K562 (cell line): ENCODE measurements around the gene POLR2C. TPM values are rescaled to one million over a fixed set of nuclear protein-coding genes. Genes with fewer than 3 reads are reported as not detected.
A peak's percentile ranks its signal among the peaks of the same experiment; 100 is the strongest.

Source experiments
- BMI1 ChIP-seq: fragments of 150-350 bp; IDR thresholded peaks from 2 replicates; pipeline ENCODE4 v1.6.1; 2014; ENCODE audit warnings: low read length
- E2F5 ChIP-seq: sonication (generic); formaldehyde crosslinking; IDR thresholded peaks from 2 replicates; pipeline ENCODE4 v1.8.0; 2022; ENCODE audit warnings: mild to moderate bottlenecking, missing genetic modification reagents
- ELF1 ChIP-seq: fragments of 200-800 bp; sonication (Bioruptor generic); IDR thresholded peaks from 2 replicates; pipeline ENCODE4 v1.6.1; 2016; ENCODE audit warnings: missing genetic modification characterization, missing compliant biosample characterization
- EZH2 ChIP-seq: IDR thresholded peaks from 2 replicates; pipeline ENCODE4 v1.6.1; 2012; ENCODE audit warnings: low read depth, mild to moderate bottlenecking, inconsistent platforms, low read length, borderline replicate concordance
- FUS ChIP-seq: fragments of 200-400 bp; formaldehyde crosslinking; optimal IDR thresholded peaks from 2 replicates; pipeline ENCODE3; 2017; ENCODE audit warnings: low read depth, low read length
- GABPA ChIP-seq: fragments of 200-800 bp; sonication (Bioruptor generic); conservative IDR thresholded peaks from 2 replicates; pipeline ENCODE4 v1.6.1; 2016; ENCODE audit warnings: low read depth, missing genetic modification characterization, missing compliant biosample characterization
- GTF2E2 ChIP-seq: fragments of 200-800 bp; sonication (Bioruptor generic); IDR thresholded peaks from 2 replicates; pipeline ENCODE4 v1.6.1; 2016; ENCODE audit warnings: missing genetic modification characterization, missing compliant biosample characterization
- HDGF ChIP-seq: fragments of 450-650 bp; IDR thresholded peaks from 2 replicates; pipeline ENCODE4 v1.6.1; 2016
- HES1 ChIP-seq: fragments of 450-650 bp; IDR thresholded peaks from 2 replicates; pipeline ENCODE4 v1.6.1; 2016; ENCODE audit warnings: low read depth, mild to moderate bottlenecking, moderate library complexity
- ID3 ChIP-seq, 2 experiments: fragments of 250-450 bp in 1 of 2; fragments of 450-650 bp in 1 of 2; sonication (Bioruptor Pico) in 1 of 2; IDR thresholded peaks; 2 replicates each; pipeline versions ENCODE4 v1.6.1 to v1.8.0; 2016 to 2021; ENCODE audit warnings: mild to moderate bottlenecking in 2 of 2, moderate library complexity in 2 of 2, missing compliant biosample characterization in 1 of 2, missing genetic modification characterization in 1 of 2
- MTF1 ChIP-seq: fragments of 250-450 bp; sonication (Bioruptor Pico); IDR thresholded peaks from 2 replicates; pipeline ENCODE4 v1.9.0; 2021; ENCODE audit warnings: moderate library complexity, mild to moderate bottlenecking, inconsistent platforms, borderline replicate concordance
- NCOA2 ChIP-seq, 2 experiments: fragments of 450-650 bp; IDR thresholded peaks; 2 replicates each; pipeline ENCODE4 v1.6.1; 2018; ENCODE audit warnings: mild to moderate bottlenecking in 2 of 2, moderate library complexity in 1 of 2; ENCODE audit not compliant: partially characterized antibody in 2 of 2
- NFIX ChIP-seq: fragments of 250-450 bp; sonication (Bioruptor Pico); IDR thresholded peaks from 2 replicates; pipeline ENCODE4 v1.4.0; 2020; ENCODE audit warnings: low read depth, mild to moderate bottlenecking, moderate library complexity
- PCBP1 ChIP-seq: fragments of 200-400 bp; formaldehyde crosslinking; IDR thresholded peaks from 2 replicates; pipeline ENCODE4 v1.6.1; 2018; ENCODE audit warnings: mild to moderate bottlenecking, low read depth, low read length; ENCODE audit not compliant: poor library complexity, severe bottlenecking
- RBFOX2 ChIP-seq: fragments of 200-400 bp; formaldehyde crosslinking; IDR thresholded peaks from 2 replicates; pipeline ENCODE4 v1.6.1; 2017; ENCODE audit warnings: low read depth, mild to moderate bottlenecking, low read length, moderate library complexity
- SPI1 ChIP-seq: IDR thresholded peaks from 2 replicates; pipeline ENCODE4 v1.6.1; 2011; ENCODE audit warnings: low read depth, low read length, control low read depth, borderline replicate concordance
- TARDBP ChIP-seq: fragments of 450-650 bp; IDR thresholded peaks from 2 replicates; pipeline ENCODE4 v1.6.1; 2016
- ZBTB26 ChIP-seq: fragments of 450-650 bp; formaldehyde crosslinking; IDR thresholded peaks from 2 replicates; pipeline ENCODE4 v1.4.0; 2022; ENCODE audit warnings: missing genetic modification characterization
- ZNF311 ChIP-seq: fragments of 250-450 bp; sonication (Bioruptor Pico); IDR thresholded peaks from 2 replicates; pipeline ENCODE4 v1.4.0; 2020; ENCODE audit warnings: mild to moderate bottlenecking, moderate library complexity
- ZNF639 ChIP-seq, 2 experiments: fragments of 200-800 bp in 1 of 2; sonication (Bioruptor generic) in 1 of 2; sonication (generic) in 1 of 2; formaldehyde crosslinking in 1 of 2; IDR thresholded peaks in 1 of 2; conservative IDR thresholded peaks in 1 of 2; 2 replicates each; pipeline versions ENCODE4 v1.5.0 to v1.6.1; 2016 to 2020; ENCODE audit warnings: missing compliant biosample characterization in 1 of 2, missing genetic modification characterization in 1 of 2, missing genetic modification reagents in 1 of 2
- ZNF668 ChIP-seq: fragments of 250-450 bp; sonication (Bioruptor Pico); IDR thresholded peaks from 2 replicates; pipeline ENCODE4 v1.8.0; 2022; ENCODE audit warnings: mild to moderate bottlenecking, inconsistent platforms
- ZNF764 ChIP-seq: fragments of 250-450 bp; sonication (Bioruptor Pico); IDR thresholded peaks from 2 replicates; pipeline ENCODE4 v1.4.0; 2020; ENCODE audit warnings: low read depth, mild to moderate bottlenecking, moderate library complexity
- polyA plus RNA-seq, 8 experiments: library from polyadenylated mRNA; depleted of rRNA in 4 of 8; stranded (reverse) in 5 of 8; unstranded in 3 of 8; fragments of >200 nt; fragmentation: Nextera tagmentation in 2 of 8; fragmentation: Illumina TruSeq in 1 of 8; extraction: Ambion mirVana in 2 of 8; extraction: Trizol in 1 of 8; gene quantifications; 2 replicates each; pipeline versions ENCODE4 v1.2.1 to v1.2.3, GENCODE V29; 2011 to 2014; ENCODE audit warnings: inconsistent platforms in 1 of 8, missing spikeins in 1 of 8
- total RNA-seq, 7 experiments: library from RNA; depleted of rRNA in 6 of 7; stranded (reverse); fragments of >200 nt in 6 of 7; fragmentation: Illumina TruSeq in 2 of 7; extraction: Trizol in 2 of 7; gene quantifications; 2 replicates each; pipeline versions ENCODE4 v1.2.1 to v1.2.3, GENCODE V29; 2011 to 2021; ENCODE audit warnings: low replicate concordance in 1 of 7

Gene POLR2C
- total and polyA plus RNA-seq, 9 of the 15 experiments (the other 6 are each of a cell fraction or from before 2014, with no cell fraction given) = 70.3 to 163 (median 92.3) TPM

GRCh38 chr16:57462209-57462977 is at the start of gene POLR2C (continued):
- TF ChIP-seq FUS (no peak), RBFOX2 (peak; percentile 96), ID3 (CRISPR knock-in tag; IDR thresholded peaks at IDR 0.05) (no peak), ID3 (tag; IDR thresholded peaks at IDR 0.05) (no peak; the same call in 1 of the 2 replicates), HES1 (no peak), EZH2 (no peak), ZNF639 (CRISPR knock-in tag; conservative IDR thresholded peaks at IDR 0.05 in 1 of 2, IDR thresholded peaks at IDR 0.05 in 1 of 2) (0 out of 4 replicates have a peak, but pooled peaks of 1 of the 2 experiments have one; percentile 40), PCBP1 (no peak), ELF1 (tag) (peak; percentile 94), HDGF (no peak), ZNF668 (CRISPR knock-in tag) (no peak), NCOA2 (IDR thresholded peaks at IDR 0.05; ENCODE audit: partially characterized antibody in 2 of 2) (no peak), GABPA (tag) (peak; percentile 98), E2F5 (CRISPR knock-in tag) (no peak), ZNF311 (CRISPR knock-in tag) (no peak), BMI1 (no peak), ZNF764 (CRISPR knock-in tag) (no peak), TARDBP (peak; percentile 40; the same call in 1 of the 2 replicates), GTF2E2 (tag) (peak; percentile 57; the same call in 1 of the 2 replicates), ZBTB26 (CRISPR knock-in tag) (0 out of 2 replicates have a peak, but pooled peaks have one; percentile 5), MTF1 (no peak), SPI1 (0 out of 2 replicates have a peak, but pooled peaks have one; percentile 23), NFIX (no peak)
